Thoracic aorta (tissue), 2 donors: Measurements from ENCODE around the gene FBLN5. TPM values are rescaled to one million over a fixed set of nuclear protein-coding genes. Genes with fewer than 3 reads are reported as not detected.

Experiments
- ATAC-seq: fragments of 150-250 bp; one replicate; pipeline ENCODE4 v1.8.0; 2017; ENCODE audit warnings: low read depth; ENCODE audit not compliant: insufficient number of reproducible peaks, low FRiP score
- DNase-seq: peaks from one replicate; pipeline ENCODE4 v3.0.0-alpha.2; 2020; ENCODE audit warnings: low spot score
- H3K27ac ChIP-seq, 2 donors: fragments of 200-600 bp; sonication (generic); 1 replicate in 1 of 2; 2 replicates in 1 of 2; pipeline ENCODE4 v1.5.1; 2016; ENCODE audit warnings: mild to moderate bottlenecking in 2 of 2, moderate library complexity in 2 of 2
- H3K27me3 ChIP-seq: fragments of 200-600 bp; sonication (generic); replicated peaks from 2 replicates; pipeline ENCODE4 v1.6.0; 2016; ENCODE audit warnings: mild to moderate bottlenecking; ENCODE audit not compliant: insufficient read depth
- H3K36me3 ChIP-seq: fragments of 200-600 bp; sonication (generic); one replicate; pipeline ENCODE4 v1.5.1; 2016
- H3K4me1 ChIP-seq, 2 donors: fragments of 200-600 bp; sonication (generic); 1 replicate in 1 of 2; 2 replicates in 1 of 2; pipeline versions ENCODE4 v1.5.1 to v1.6.0; 2016; ENCODE audit warnings: low read depth in 2 of 2, mild to moderate bottlenecking in 1 of 2; ENCODE audit not compliant: control insufficient read depth in 1 of 2
- H3K4me3 ChIP-seq: fragments of 200-600 bp; sonication (generic); 2 replicates; pipeline ENCODE4 v1.5.1; 2016; ENCODE audit warnings: mild to moderate bottlenecking
- H3K9me3 ChIP-seq: fragments of 200-600 bp; sonication (generic); 2 replicates; pipeline ENCODE4 v1.5.1; 2016
- CTCF ChIP-seq: fragments of 200-600 bp; sonication (generic); IDR thresholded peaks from one replicate; pipeline ENCODE4 v1.5.1; 2019; ENCODE audit warnings: antibody characterized with exemption
- total RNA-seq, 2 donors: library from RNA; depleted of rRNA; stranded (reverse); fragments of >200 nt; gene quantifications; one replicate each; pipeline versions ENCODE4 v1.1.0 to v1.2.3, GENCODE V29; 2016

Gene FBLN5
- total RNA-seq, 2 donors from 2014 or later, result 824 to 1,103 TPM

- Histone ChIP-seq H3K4me3 (peak overlapping the region; percentile 94), H3K9me3 (no peaks in the 10 kb centered on the region), H3K27ac (peak overlapping the region; percentile 94 to 98), H3K36me3 (peaks cover 2% of the 10 kb centered on the region), H3K27me3 (no peaks in the 10 kb centered on the region), H3K4me1 (peaks cover 17 to 43% of the 10 kb centered on the region in 2 donors)
- DNase-seq, result no peak
- ATAC-seq, result no peak
- no peak for TF ChIP-seq CTCF
Measured at GRCh38 chr14:91945751-91946621, 1.5 kb downstream of the FBLN5 start.

GRCh38 chr14:91942946-91943345 is 4.5 kb downstream of the FBLN5 start:
- Histone ChIP-seq H3K9me3 (no peaks in the 10 kb centered on the region), H3K27ac (peak overlapping the region; percentile 54 to 98), H3K4me1 (peaks cover 14 to 55% of the 10 kb centered on the region in 2 donors), H3K27me3 (no peaks in the 10 kb centered on the region), H3K4me3 (peak overlapping the region; percentile 94), H3K36me3 (peaks cover 19% of the 10 kb centered on the region)
- no peak for DNase-seq
- no peak for ATAC-seq
- TF ChIP-seq CTCF, result no peak

GRCh38 chr14:91942128-91942527 is 5.4 kb downstream of the FBLN5 start:
- H3K27ac ChIP-seq, result peak overlapping the region; percentile 54 to 98
- peaks cover 25% of the 10 kb centered on the region for H3K36me3 ChIP-seq
- DNase-seq, result no peak

GRCh38 chr14:91940209-91940608 is 7.3 kb downstream of the FBLN5 start:
- Histone ChIP-seq H3K4me1 (peaks cover 21 to 82% of the 10 kb centered on the region in 2 donors), H3K27ac (peak overlapping the region in 1 of 2 donors; percentile 54), H3K36me3 (peaks cover 43% of the 10 kb centered on the region), H3K27me3 (no peaks in the 10 kb centered on the region), H3K4me3 (no peak overlapping the region), H3K9me3 (no peaks in the 10 kb centered on the region)
- TF ChIP-seq CTCF, result no peak
- DNase-seq, result no peak
- ATAC-seq, result no peak

More at GRCh38 chr14:91942128-91942527, 5.4 kb downstream of the FBLN5 start:
- no peak for ATAC-seq
- no peaks in the 10 kb centered on the region for H3K27me3 ChIP-seq
- peaks cover 14 to 63% of the 10 kb centered on the region in 2 donors for H3K4me1 ChIP-seq
- no peak for TF ChIP-seq CTCF
- H3K9me3 ChIP-seq, result no peaks in the 10 kb centered on the region
- peak overlapping the region; percentile 94 for H3K4me3 ChIP-seq

- ATAC-seq (no peak), DNase-seq (no peak)
- Histone ChIP-seq H3K4me3 (no peak overlapping the region), H3K4me1 (peaks cover 30 to 92% of the 10 kb centered on the region in 2 donors), H3K36me3 (peaks cover 55% of the 10 kb centered on the region), H3K27me3 (no peaks in the 10 kb centered on the region), H3K27ac (peak overlapping the region; percentile 46 to 88), H3K9me3 (no peaks in the 10 kb centered on the region)
- TF ChIP-seq CTCF, result no peak
Measured at GRCh38 chr14:91935586-91935985, 11.9 kb downstream of the FBLN5 start.
